GM10266 (cell line): ENCODE results near the gene GSK3B.

Source experiments
- DNase-seq: peaks from one replicate; pipeline ENCODE4 v3.0.0; 2012; ENCODE audit errors: extremely low spot score
- TF ChIP-seq, protein P1 (sequence below): IDR thresholded peaks from 2 replicates; pipeline ENCODE4 v1.5.1; 2012; ENCODE audit warnings: mild to moderate bottlenecking, low read depth; ENCODE audit not compliant: control insufficient read depth, insufficient read depth; ENCODE audit errors: missing control alignments

Gene GSK3B

DNA sequence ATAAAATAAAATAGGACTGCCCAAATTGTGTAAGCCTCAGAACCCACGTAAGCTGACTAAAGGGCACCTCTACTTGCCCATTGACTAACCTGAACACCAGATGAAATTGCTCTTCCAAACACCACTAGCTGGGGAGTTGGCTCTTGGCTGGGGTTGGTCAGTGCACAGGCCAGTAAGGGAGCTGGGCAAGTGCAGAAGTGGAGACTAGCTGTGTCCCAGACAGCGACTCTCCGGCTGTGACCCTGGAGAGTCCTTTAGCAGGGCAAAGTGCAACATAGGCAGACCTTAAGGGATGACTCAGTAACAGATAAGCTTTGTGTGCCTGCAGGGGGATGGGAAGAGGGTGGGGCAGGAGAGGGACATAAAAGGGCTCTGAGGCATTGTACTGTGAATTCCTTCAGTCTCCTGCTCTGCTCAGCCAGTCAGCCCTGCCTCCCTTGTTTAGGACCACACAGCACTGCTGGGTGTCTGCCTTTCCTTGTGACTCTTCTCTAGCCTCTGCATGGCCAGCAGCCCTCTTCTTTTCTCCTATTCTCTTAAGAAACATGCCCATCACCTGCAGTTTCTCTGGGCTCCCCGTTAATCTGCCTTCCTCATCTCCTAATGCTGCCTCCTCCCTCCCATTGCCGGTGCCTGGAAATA, 299.2 kb downstream of the GSK3B start:
- no peak for DNase-seq
- TF ChIP-seq, protein P1, sequence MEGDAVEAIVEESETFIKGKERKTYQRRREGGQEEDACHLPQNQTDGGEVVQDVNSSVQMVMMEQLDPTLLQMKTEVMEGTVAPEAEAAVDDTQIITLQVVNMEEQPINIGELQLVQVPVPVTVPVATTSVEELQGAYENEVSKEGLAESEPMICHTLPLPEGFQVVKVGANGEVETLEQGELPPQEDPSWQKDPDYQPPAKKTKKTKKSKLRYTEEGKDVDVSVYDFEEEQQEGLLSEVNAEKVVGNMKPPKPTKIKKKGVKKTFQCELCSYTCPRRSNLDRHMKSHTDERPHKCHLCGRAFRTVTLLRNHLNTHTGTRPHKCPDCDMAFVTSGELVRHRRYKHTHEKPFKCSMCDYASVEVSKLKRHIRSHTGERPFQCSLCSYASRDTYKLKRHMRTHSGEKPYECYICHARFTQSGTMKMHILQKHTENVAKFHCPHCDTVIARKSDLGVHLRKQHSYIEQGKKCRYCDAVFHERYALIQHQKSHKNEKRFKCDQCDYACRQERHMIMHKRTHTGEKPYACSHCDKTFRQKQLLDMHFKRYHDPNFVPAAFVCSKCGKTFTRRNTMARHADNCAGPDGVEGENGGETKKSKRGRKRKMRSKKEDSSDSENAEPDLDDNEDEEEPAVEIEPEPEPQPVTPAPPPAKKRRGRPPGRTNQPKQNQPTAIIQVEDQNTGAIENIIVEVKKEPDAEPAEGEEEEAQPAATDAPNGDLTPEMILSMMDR = no peak

DNA sequence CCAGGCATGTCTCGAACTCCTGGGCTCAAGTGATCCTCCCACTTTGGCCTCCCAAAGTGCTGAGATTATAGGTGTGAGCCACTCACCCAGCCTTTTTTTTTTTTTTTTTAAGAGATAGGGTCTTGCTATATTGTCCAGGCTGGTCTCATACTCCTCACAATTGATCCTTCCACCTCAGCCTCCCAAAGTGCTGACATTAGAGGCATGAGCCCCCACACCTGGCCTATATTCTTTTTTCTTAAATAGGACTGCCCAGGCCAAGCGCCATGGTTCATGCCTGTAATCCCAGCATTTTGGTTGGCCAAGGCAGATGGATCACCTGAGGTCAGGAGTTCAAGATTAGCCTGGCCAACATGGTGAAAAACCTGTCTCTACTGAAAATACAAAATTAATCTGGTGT, 299.8 kb downstream of the GSK3B start:
- DNase-seq = no peak
- TF ChIP-seq, protein P1 = no peak

GRCh38 chr3:119792270-119792669, 302.0 kb downstream of the GSK3B start:
- DNase-seq = no peak
- TF ChIP-seq, protein P1 = no peak

- TF ChIP-seq, protein P1 = no peak
- DNase-seq = no peak
These were observed 303.9 kb downstream of the GSK3B start for GRCh38 chr3:119790369-119790768.

GRCh38 chr3:119786409-119786808, 307.8 kb downstream of the GSK3B start:
- DNase-seq = no peak
- TF ChIP-seq, protein P1 = no peak

DNA sequence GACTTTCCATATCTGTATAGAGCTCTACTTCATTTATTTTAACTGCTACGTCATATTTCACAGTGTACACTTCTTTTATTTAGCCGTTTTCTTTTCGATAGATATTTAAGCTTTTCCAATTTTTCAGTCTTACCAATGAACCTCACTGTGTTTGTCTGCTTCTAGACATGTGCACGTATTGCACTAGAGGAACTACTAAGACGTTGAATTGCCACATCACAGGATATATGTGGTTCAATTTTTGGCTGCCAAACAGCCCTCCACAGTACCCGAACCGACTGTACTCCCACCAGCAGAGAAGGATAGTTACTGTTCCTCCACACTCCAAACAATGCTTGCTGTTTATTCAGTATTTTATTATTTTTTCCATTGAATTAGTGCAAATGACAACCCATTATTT, 310.4 kb downstream of the GSK3B start:
- TF ChIP-seq, protein P1 = no peak
- no peak for DNase-seq

GRCh38 chr3:119783255-119783654, 311.0 kb downstream of the GSK3B start:
- DNase-seq = no peak

More at GRCh38 chr3:119783255-119783654, 311.0 kb downstream of the GSK3B start:
- TF ChIP-seq, protein P1 = no peak
